HepG2 (cell line): ENCODE data around the gene SLC16A3. TPM values are rescaled to one million over a fixed set of nuclear protein-coding genes. Genes with fewer than 3 reads are reported as not detected.

Experiments used
- BRD4 ChIP-seq: sonication (generic); formaldehyde crosslinking; IDR thresholded peaks from 2 replicates; pipeline ENCODE4 v1.4.0; 2020; ENCODE audit warnings: missing genetic modification reagents
- CREBL2 ChIP-seq: sonication (generic); formaldehyde crosslinking; IDR thresholded peaks from 2 replicates; pipeline ENCODE4 v1.8.1; 2023; ENCODE audit warnings: missing genetic modification reagents, mild to moderate bottlenecking, borderline replicate concordance
- GLMP ChIP-seq: sonication (generic); formaldehyde crosslinking; IDR thresholded peaks from 2 replicates; pipeline ENCODE4 v1.9.0; 2021; ENCODE audit warnings: missing genetic modification reagents, mild to moderate bottlenecking, borderline replicate concordance
- HOXD1 ChIP-seq: sonication (generic); formaldehyde crosslinking; IDR thresholded peaks from 2 replicates; pipeline ENCODE4 v1.5.0; 2020; ENCODE audit warnings: missing genetic modification reagents
- KDM3A ChIP-seq: IDR thresholded peaks from 2 replicates; pipeline ENCODE4 v1.6.1; 2018; ENCODE audit warnings: low read depth, missing compliant biosample characterization
- NFIB ChIP-seq: sonication (generic); formaldehyde crosslinking; IDR thresholded peaks from 2 replicates; pipeline ENCODE4 v1.9.0; 2021; ENCODE audit warnings: missing genetic modification reagents, mild to moderate bottlenecking, borderline replicate concordance
- ONECUT2 ChIP-seq: sonication (generic); formaldehyde crosslinking; IDR thresholded peaks from 2 replicates; pipeline ENCODE4 v1.4.0; 2020; ENCODE audit warnings: missing genetic modification reagents
- PBX3 ChIP-seq: sonication (generic); formaldehyde crosslinking; IDR thresholded peaks from 2 replicates; pipeline ENCODE4 v1.8.1; 2023; ENCODE audit warnings: missing genetic modification reagents, inconsistent platforms, borderline replicate concordance
- PHF5A ChIP-seq: IDR thresholded peaks from one replicate; pipeline ENCODE4 v1.6.1; 2018; ENCODE audit warnings: low read depth, missing genetic modification reagents; ENCODE audit not compliant: unreplicated experiment
- ZFYVE20 ChIP-seq: sonication (generic); formaldehyde crosslinking; IDR thresholded peaks from 2 replicates; pipeline ENCODE4 v1.8.0; 2023; ENCODE audit warnings: low read depth, mild to moderate bottlenecking, moderate library complexity, missing genetic modification reagents, borderline replicate concordance
- ZNF619 ChIP-seq: sonication (generic); formaldehyde crosslinking; IDR thresholded peaks from 2 replicates; pipeline ENCODE4 v1.4.0; 2020; ENCODE audit warnings: mild to moderate bottlenecking, missing genetic modification reagents
- ZNF678 ChIP-seq: sonication (generic); formaldehyde crosslinking; IDR thresholded peaks from 2 replicates; pipeline ENCODE4 v1.4.0; 2020; ENCODE audit warnings: mild to moderate bottlenecking, missing genetic modification reagents
- ZSCAN12 ChIP-seq: sonication (generic); formaldehyde crosslinking; IDR thresholded peaks from 2 replicates; pipeline ENCODE4 v1.9.0; 2021; ENCODE audit warnings: mild to moderate bottlenecking, missing genetic modification reagents
- polyA plus RNA-seq, 8 experiments: library from polyadenylated mRNA; depleted of rRNA in 3 of 8; stranded (reverse) in 7 of 8; unstranded in 1 of 8; fragments of >200 nt; fragmentation: Illumina TruSeq in 4 of 8; extraction: Trizol in 4 of 8; gene quantifications; 2 replicates each; pipeline versions ENCODE4 v1.2.1 to v1.2.3, GENCODE V29; 2011 to 2016; ENCODE audit warnings: low read depth in 4 of 8, missing spikeins in 1 of 8, mixed read lengths in 1 of 8; ENCODE audit not compliant: insufficient read depth in 1 of 8
- total RNA-seq, 5 experiments: library from RNA; depleted of rRNA; stranded (reverse); fragments of >200 nt; fragmentation: Illumina TruSeq; extraction: Trizol; gene quantifications; 2 replicates each; pipeline ENCODE4 v1.2.3, GENCODE V29; 2016; ENCODE audit warnings: low read depth in 1 of 5
- TF ChIP-seq, protein P1 (sequence below): sonication (generic); formaldehyde crosslinking; IDR thresholded peaks from 2 replicates; pipeline ENCODE4 v1.5.0; 2020; ENCODE audit warnings: missing genetic modification reagents
- TF ChIP-seq, protein P2 (sequence below): sonication (generic); formaldehyde crosslinking; IDR thresholded peaks from 2 replicates; pipeline ENCODE4 v1.4.0; 2020; ENCODE audit warnings: low read depth, missing genetic modification reagents
- TF ChIP-seq, protein P3 (sequence below): sonication (generic); formaldehyde crosslinking; conservative IDR thresholded peaks from 2 replicates; pipeline ENCODE4 v1.8.1; 2023; ENCODE audit warnings: missing genetic modification reagents
- TF ChIP-seq, protein P4 (sequence below), 2 experiments: fragments of 450-650 bp in 1 of 2; sonication (generic) in 1 of 2; formaldehyde crosslinking; IDR thresholded peaks; 2 replicates each; pipeline versions ENCODE4 v1.5.0 to v1.8.0; 2020 to 2022; ENCODE audit warnings: mild to moderate bottlenecking in 1 of 2, missing genetic modification reagents in 1 of 2

The SLC16A3 gene
- total and polyA plus RNA-seq, 2 of the 13 experiments (the other 11 are each of a cell fraction or from before 2014, with no cell fraction given): 242 to 349 TPM

DNA sequence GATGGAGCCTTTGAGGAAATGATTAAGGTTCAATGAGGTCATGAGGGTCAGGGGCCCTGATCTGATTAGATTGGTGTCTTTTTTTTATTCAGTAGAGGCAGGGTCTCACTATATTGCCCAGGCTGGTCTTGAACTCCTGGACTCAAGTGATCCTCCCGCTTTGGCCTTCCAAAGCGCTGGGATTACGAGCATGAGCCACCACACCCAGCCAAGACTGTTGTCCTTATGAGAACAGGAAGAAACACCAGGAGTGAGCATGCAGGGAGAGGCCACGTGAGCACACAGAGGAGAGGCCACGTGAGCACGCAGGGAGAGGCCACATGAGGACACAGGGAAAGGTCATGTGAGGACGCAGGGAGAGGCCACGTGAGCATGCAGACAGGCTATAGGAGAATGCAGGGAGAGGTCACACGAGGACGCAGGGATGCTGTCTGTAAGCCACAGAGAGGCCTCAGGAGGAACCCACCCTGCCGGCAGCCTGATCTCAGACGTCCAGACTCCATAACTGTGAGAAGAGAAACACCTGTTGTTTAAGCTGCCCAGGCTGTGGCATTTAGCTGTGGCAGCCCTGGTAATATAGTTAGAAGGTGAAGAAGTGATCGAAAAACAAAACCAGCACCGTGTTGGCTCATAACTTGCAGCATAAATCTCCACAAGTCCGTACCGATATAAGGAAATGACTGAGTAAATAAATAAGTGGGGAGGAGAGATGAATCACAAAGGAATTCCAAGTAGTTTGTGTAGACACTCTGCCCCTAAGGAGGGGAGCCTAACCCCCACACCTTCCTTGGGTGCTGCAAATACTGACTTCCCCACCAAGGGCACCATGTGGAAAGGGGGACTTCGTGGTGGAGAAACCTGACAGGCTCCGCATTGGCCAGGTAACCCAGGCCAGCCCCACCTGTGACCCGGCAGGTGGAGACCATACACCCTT, 59.3 kb downstream of the SLC16A3 start (continued):
- TF ChIP-seq KDM3A (CRISPR knock-in tag) (peak; percentile 82; the same call in 1 of the 2 replicates), GLMP (CRISPR knock-in tag) (no peak; the same call in 1 of the 2 replicates), ZNF678 (CRISPR knock-in tag) (no peak), ZFYVE20 (no peak), ZNF619 (CRISPR knock-in tag) (peak; percentile 94; the same call in 1 of the 2 replicates), ZSCAN12 (CRISPR knock-in tag) (no peak), PBX3 (CRISPR knock-in tag) (no peak), PHF5A (CRISPR knock-in tag) (peak; percentile 94), NFIB (no peak), BRD4 (CRISPR knock-in tag) (no peak), ONECUT2 (no peak), CREBL2 (CRISPR knock-in tag) (no peak), HOXD1 (CRISPR knock-in tag) (no peak)
- TF ChIP-seq, protein P1, sequence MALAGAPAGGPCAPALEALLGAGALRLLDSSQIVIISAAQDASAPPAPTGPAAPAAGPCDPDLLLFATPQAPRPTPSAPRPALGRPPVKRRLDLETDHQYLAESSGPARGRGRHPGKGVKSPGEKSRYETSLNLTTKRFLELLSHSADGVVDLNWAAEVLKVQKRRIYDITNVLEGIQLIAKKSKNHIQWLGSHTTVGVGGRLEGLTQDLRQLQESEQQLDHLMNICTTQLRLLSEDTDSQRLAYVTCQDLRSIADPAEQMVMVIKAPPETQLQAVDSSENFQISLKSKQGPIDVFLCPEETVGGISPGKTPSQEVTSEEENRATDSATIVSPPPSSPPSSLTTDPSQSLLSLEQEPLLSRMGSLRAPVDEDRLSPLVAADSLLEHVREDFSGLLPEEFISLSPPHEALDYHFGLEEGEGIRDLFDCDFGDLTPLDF: no peak
- TF ChIP-seq, protein P2, sequence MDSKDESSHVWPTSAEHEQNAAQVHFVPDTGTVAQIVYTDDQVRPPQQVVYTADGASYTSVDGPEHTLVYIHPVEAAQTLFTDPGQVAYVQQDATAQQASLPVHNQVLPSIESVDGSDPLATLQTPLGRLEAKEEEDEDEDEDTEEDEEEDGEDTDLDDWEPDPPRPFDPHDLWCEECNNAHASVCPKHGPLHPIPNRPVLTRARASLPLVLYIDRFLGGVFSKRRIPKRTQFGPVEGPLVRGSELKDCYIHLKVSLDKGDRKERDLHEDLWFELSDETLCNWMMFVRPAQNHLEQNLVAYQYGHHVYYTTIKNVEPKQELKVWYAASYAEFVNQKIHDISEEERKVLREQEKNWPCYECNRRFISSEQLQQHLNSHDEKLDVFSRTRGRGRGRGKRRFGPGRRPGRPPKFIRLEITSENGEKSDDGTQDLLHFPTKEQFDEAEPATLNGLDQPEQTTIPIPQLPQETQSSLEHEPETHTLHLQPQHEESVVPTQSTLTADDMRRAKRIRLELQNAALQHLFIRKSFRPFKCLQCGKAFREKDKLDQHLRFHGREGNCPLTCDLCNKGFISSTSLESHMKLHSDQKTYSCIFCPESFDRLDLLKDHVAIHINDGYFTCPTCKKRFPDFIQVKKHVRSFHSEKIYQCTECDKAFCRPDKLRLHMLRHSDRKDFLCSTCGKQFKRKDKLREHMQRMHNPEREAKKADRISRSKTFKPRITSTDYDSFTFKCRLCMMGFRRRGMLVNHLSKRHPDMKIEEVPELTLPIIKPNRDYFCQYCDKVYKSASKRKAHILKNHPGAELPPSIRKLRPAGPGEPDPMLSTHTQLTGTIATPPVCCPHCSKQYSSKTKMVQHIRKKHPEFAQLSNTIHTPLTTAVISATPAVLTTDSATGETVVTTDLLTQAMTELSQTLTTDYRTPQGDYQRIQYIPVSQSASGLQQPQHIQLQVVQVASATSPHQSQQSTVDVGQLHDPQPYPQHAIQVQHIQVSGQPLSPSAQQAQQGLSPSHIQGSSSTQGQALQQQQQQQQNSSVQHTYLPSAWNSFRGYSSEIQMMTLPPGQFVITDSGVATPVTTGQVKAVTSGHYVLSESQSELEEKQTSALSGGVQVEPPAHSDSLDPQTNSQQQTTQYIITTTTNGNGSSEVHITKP (CRISPR knock-in tag): peak; percentile 68; the same call in 1 of the 2 replicates
- TF ChIP-seq, protein P3, sequence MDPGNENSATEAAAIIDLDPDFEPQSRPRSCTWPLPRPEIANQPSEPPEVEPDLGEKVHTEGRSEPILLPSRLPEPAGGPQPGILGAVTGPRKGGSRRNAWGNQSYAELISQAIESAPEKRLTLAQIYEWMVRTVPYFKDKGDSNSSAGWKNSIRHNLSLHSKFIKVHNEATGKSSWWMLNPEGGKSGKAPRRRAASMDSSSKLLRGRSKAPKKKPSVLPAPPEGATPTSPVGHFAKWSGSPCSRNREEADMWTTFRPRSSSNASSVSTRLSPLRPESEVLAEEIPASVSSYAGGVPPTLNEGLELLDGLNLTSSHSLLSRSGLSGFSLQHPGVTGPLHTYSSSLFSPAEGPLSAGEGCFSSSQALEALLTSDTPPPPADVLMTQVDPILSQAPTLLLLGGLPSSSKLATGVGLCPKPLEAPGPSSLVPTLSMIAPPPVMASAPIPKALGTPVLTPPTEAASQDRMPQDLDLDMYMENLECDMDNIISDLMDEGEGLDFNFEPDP: no peak
- TF ChIP-seq, protein P4, sequence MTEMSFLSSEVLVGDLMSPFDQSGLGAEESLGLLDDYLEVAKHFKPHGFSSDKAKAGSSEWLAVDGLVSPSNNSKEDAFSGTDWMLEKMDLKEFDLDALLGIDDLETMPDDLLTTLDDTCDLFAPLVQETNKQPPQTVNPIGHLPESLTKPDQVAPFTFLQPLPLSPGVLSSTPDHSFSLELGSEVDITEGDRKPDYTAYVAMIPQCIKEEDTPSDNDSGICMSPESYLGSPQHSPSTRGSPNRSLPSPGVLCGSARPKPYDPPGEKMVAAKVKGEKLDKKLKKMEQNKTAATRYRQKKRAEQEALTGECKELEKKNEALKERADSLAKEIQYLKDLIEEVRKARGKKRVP (CRISPR knock-in tag; IDR thresholded peaks at IDR 0.05): peak in 1 of 2 experiments; percentile 87; a peak in 2 of 4 replicates
